ENCODE measurements around the gene ANO2. TPM values are rescaled to one million over a fixed set of nuclear protein-coding genes. Genes with fewer than 3 reads are reported as not detected.
"Not testable (repeated sequence)": the region's sequence is repeated elsewhere in the genome, so short reads cannot be mapped to it uniquely, and the experiment has no call there.

Gene ANO2
- total RNA-seq, 1 experiment from 2014 or later, result not detected

DNA sequence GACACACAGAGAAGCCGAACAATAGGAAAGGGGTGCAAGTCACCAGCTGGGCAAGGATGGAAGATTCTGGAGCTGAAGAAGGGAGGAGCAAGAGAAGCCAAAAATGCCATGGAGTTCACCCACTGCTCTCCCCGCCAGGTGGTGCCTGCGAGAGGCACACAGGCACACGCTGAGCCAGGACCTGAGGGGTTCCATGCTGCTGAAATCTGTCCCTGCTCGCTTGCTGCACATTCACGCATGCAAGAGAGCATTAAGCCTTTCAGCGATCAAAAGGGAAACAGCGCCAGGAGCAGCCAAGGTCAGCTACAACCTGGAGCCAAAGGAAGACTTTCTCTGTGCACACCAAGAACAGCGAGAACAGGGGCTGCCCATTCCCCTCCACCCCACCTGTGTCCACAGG is 104.1 kb downstream of the ANO2 start:
- Histone ChIP-seq H2AFZ (ENCODE audit: low read length) (no peak overlapping the region), H3K36me3 (ENCODE audit: low read depth, low read length) (no peaks in the 10 kb centered on the region), H3F3A (ENCODE audit: low read length, unreplicated experiment) (no peaks in the 10 kb centered on the region), H3K9me3 (ENCODE audit: low read length) (no peaks in the 10 kb centered on the region), H4K20me1 (ENCODE audit: low read length) (no peaks in the 10 kb centered on the region), H3K79me2 (ENCODE audit: low read length) (no peaks in the 10 kb centered on the region), H3K9me2 (replicated peaks; ENCODE audit: low read length) (no peaks in the 10 kb centered on the region), H3K27ac (ENCODE audit: low read length) (no peak overlapping the region), H3K4me1 (ENCODE audit: insufficient read depth, low read length) (no peaks in the 10 kb centered on the region), H3K4me3 (ENCODE audit: low read length) (no peak overlapping the region), H3K27me3 (ENCODE audit: low read length) (no peaks in the 10 kb centered on the region; the same call in 1 of the 2 replicates), H3K4me2 (ENCODE audit: low read length) (no peak overlapping the region), H3K9ac (ENCODE audit: low read length) (no peak overlapping the region)
- CTCF ChIA-PET, result no interaction called here
- POLR2A ChIA-PET (ENCODE audit: unreplicated experiment), result no interaction called here
- TF ChIP-seq, protein P1, sequence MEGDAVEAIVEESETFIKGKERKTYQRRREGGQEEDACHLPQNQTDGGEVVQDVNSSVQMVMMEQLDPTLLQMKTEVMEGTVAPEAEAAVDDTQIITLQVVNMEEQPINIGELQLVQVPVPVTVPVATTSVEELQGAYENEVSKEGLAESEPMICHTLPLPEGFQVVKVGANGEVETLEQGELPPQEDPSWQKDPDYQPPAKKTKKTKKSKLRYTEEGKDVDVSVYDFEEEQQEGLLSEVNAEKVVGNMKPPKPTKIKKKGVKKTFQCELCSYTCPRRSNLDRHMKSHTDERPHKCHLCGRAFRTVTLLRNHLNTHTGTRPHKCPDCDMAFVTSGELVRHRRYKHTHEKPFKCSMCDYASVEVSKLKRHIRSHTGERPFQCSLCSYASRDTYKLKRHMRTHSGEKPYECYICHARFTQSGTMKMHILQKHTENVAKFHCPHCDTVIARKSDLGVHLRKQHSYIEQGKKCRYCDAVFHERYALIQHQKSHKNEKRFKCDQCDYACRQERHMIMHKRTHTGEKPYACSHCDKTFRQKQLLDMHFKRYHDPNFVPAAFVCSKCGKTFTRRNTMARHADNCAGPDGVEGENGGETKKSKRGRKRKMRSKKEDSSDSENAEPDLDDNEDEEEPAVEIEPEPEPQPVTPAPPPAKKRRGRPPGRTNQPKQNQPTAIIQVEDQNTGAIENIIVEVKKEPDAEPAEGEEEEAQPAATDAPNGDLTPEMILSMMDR (conservative IDR thresholded peaks at IDR 0.05; ENCODE audit: low read depth, low read length), result no peak
- no peak for TF ChIP-seq EZH2phosphoT487 (IDR thresholded peaks at IDR 0.05; ENCODE audit: borderline replicate concordance, low read length)
- no peak for TF ChIP-seq EZH2 (IDR thresholded peaks at IDR 0.05; ENCODE audit: low read length, unreplicated experiment)
- intact Hi-C loops (cut with micrococcal nuclease), result no loop called here
- no peak for DNase-seq
- BruUV-seq (replicated peaks), result no TSS peak
- no peak for ATAC-seq

GRCh38 chr12:5830111-5830510 is 114.9 kb downstream of the ANO2 start:
- Histone ChIP-seq H3K4me1 (ENCODE audit: insufficient read depth, low read length) (no peaks in the 10 kb centered on the region), H3K36me3 (ENCODE audit: low read depth, low read length) (no peaks in the 10 kb centered on the region), H2AFZ (ENCODE audit: low read length) (no peak overlapping the region), H3K27me3 (ENCODE audit: low read length) (peaks cover 18% of the 10 kb centered on the region), H3K9ac (ENCODE audit: low read length) (no peak overlapping the region), H3K27ac (ENCODE audit: low read length) (no peak overlapping the region), H3F3A (ENCODE audit: low read length, unreplicated experiment) (no peaks in the 10 kb centered on the region), H3K4me2 (ENCODE audit: low read length) (no peak overlapping the region), H3K9me2 (replicated peaks; ENCODE audit: low read length) (no peaks in the 10 kb centered on the region), H3K4me3 (ENCODE audit: low read length) (no peak overlapping the region), H3K9me3 (ENCODE audit: low read length) (no peaks in the 10 kb centered on the region), H4K20me1 (ENCODE audit: low read length) (no peaks in the 10 kb centered on the region), H3K79me2 (ENCODE audit: low read length) (no peaks in the 10 kb centered on the region)
- ChIA-PET POLR2A (ENCODE audit: unreplicated experiment) (no interaction called here), CTCF (no interaction called here)
- intact Hi-C loops (cut with micrococcal nuclease), result no loop called here
- BruUV-seq (replicated peaks), result no TSS peak
- no peak for ATAC-seq
- DNase-seq, result no peak
- TF ChIP-seq EZH2phosphoT487 (IDR thresholded peaks at IDR 0.05; ENCODE audit: borderline replicate concordance, low read length), result no peak
- no peak for TF ChIP-seq EZH2 (IDR thresholded peaks at IDR 0.05; ENCODE audit: low read length, unreplicated experiment)
- TF ChIP-seq, protein P1 (conservative IDR thresholded peaks at IDR 0.05; ENCODE audit: low read depth, low read length), result no peak

DNA sequence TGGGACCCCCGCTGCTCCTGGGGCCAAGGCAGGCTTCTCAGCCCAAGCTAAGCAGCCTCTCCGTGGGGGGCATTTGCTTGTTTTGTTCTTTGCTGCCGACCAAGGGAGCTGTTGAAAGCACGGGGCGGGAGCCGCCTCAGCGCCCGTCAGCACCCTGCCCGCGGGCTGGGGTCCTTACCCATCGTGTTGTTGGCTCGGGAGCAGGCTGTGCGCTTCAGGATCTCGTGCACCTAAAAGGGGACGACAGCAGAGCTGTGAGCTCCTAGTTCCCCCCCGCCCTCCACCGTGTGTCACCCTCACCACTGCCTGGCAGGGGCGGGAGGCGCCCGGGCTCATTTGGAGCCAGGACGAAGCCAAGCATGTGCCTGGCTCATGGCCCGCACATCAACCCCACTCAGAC is 117.5 kb downstream of the ANO2 start:
- no TSS peak for BruUV-seq (replicated peaks)
- Histone ChIP-seq H2AFZ (ENCODE audit: low read length) (no peak overlapping the region), H3K9ac (ENCODE audit: low read length) (no peak overlapping the region), H3K79me2 (ENCODE audit: low read length) (no peaks in the 10 kb centered on the region), H3K36me3 (ENCODE audit: low read depth, low read length) (no peaks in the 10 kb centered on the region), H3K27ac (ENCODE audit: low read length) (no peak overlapping the region), H3K4me1 (ENCODE audit: insufficient read depth, low read length) (no peaks in the 10 kb centered on the region), H3K4me3 (ENCODE audit: low read length) (no peak overlapping the region), H3F3A (ENCODE audit: low read length, unreplicated experiment) (no peaks in the 10 kb centered on the region), H3K4me2 (ENCODE audit: low read length) (no peak overlapping the region), H3K9me3 (ENCODE audit: low read length) (no peaks in the 10 kb centered on the region), H3K9me2 (replicated peaks; ENCODE audit: low read length) (no peaks in the 10 kb centered on the region), H3K27me3 (ENCODE audit: low read length) (peaks cover 7% of the 10 kb centered on the region; the same call in 1 of the 2 replicates), H4K20me1 (ENCODE audit: low read length) (no peaks in the 10 kb centered on the region)
- no peak for ATAC-seq
- DNase-seq, result no peak
- POLR2A ChIA-PET (ENCODE audit: unreplicated experiment), result no interaction called here
- CTCF ChIA-PET, result no interaction called here
- intact Hi-C loops (cut with micrococcal nuclease), result no loop called here
- TF ChIP-seq EZH2phosphoT487 (IDR thresholded peaks at IDR 0.05; ENCODE audit: borderline replicate concordance, low read length), result no peak
- TF ChIP-seq EZH2 (IDR thresholded peaks at IDR 0.05; ENCODE audit: low read length, unreplicated experiment), result no peak
- TF ChIP-seq, protein P1 (conservative IDR thresholded peaks at IDR 0.05; ENCODE audit: low read depth, low read length), result no peak

DNA sequence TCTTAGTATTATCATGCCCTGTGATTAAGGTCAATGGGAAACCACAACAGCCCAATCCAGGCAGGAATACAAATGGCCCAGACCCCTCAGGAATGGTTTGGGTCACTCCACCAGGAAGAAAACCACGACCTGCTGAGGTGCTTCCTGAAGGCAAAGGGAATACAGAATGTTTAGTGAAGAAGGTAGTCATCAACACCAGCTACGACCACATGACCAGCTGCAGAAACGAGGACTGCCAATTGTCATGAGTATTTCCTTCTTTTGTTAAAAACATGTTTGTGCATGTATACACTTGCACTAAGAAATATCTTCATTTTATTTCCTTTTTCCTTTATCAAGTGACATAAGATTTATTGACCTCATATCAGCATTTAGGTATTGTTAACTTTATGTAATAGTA is 119.3 kb downstream of the ANO2 start:
- ATAC-seq; H3K36me3 ChIP-seq (ENCODE audit: low read depth, low read length); CTCF ChIA-PET; H3K4me3 ChIP-seq (ENCODE audit: low read length); H3K9me3 ChIP-seq (ENCODE audit: low read length); H3K4me1 ChIP-seq (ENCODE audit: insufficient read depth, low read length); H3K9ac ChIP-seq (ENCODE audit: low read length); H3K79me2 ChIP-seq (ENCODE audit: low read length); H3F3A ChIP-seq (ENCODE audit: low read length, unreplicated experiment); H2AFZ ChIP-seq (ENCODE audit: low read length); BruUV-seq (replicated peaks); intact Hi-C loops (cut with micrococcal nuclease); H4K20me1 ChIP-seq (ENCODE audit: low read length); H3K4me2 ChIP-seq (ENCODE audit: low read length); H3K9me2 ChIP-seq (replicated peaks; ENCODE audit: low read length); H3K27me3 ChIP-seq (ENCODE audit: low read length); DNase-seq; POLR2A ChIA-PET (ENCODE audit: unreplicated experiment); H3K27ac ChIP-seq (ENCODE audit: low read length): not testable (repeated sequence)

DNA sequence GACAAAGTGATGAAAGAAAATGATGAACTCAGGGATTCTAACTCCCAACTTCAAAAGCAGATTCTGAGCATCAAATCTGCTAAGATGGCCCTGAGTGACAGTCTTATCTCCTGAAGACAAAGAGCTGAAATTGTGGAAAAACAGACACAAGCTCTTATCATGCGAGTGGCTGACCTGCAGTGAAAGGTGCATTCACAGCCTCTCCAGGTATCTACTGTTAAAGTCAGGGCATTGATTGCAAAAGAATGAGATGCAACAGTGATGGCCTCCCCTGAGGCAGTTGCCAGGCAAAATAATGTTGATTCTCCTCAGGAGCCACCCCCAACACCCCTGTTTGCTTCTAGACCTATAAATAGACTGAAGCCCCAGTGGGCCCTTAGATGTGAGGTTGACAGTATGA is 126.2 kb downstream of the ANO2 start:
- H4K20me1 ChIP-seq (ENCODE audit: low read length); H3K9me3 ChIP-seq (ENCODE audit: low read length); H2AFZ ChIP-seq (ENCODE audit: low read length); H3K9me2 ChIP-seq (replicated peaks; ENCODE audit: low read length); H3K4me2 ChIP-seq (ENCODE audit: low read length); H3K79me2 ChIP-seq (ENCODE audit: low read length); H3F3A ChIP-seq (ENCODE audit: low read length, unreplicated experiment); H3K4me3 ChIP-seq (ENCODE audit: low read length); H3K27ac ChIP-seq (ENCODE audit: low read length); CTCF ChIA-PET; ATAC-seq; DNase-seq; POLR2A ChIA-PET (ENCODE audit: unreplicated experiment); H3K4me1 ChIP-seq (ENCODE audit: insufficient read depth, low read length); H3K36me3 ChIP-seq (ENCODE audit: low read depth, low read length); H3K9ac ChIP-seq (ENCODE audit: low read length); H3K27me3 ChIP-seq (ENCODE audit: low read length); BruUV-seq (replicated peaks); intact Hi-C loops (cut with micrococcal nuclease): not testable (repeated sequence)
